ENCODE data around the gene SLC25A30.
"Not testable (repeated sequence)": the region's sequence is repeated elsewhere in the genome, so short reads cannot be mapped to it uniquely, and the experiment has no call there.

The SLC25A30 gene

GRCh38 chr13:45426056-45426841 lies 8.1 kb upstream of the SLC25A30 start:
- not testable (repeated sequence) for DNase-seq

DNA sequence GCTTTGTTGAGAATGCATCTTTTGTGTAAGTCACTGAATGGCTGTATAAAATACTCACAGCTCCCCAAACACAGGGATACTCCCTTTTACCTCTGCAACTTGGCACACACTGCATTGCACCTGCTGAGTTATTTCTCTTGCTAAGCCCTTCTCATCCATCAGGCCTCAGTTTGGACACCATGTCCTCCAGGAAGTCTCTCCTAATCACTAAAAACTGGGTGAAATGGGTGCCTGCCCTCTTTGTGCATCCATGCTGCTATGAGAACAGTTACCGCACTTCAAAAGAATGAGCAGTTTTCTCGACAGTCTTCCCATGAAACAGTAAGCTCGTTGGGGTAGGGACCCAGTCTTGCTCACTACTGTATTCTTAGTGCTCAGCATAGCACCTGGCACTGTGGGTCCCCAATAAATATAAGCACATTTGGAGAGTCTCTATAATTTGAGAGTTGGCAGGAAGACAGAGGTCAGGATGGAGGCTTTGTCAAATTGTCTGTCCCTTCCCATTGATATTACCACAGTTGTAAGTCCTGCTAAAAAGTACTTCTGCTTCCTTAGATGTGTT lies 4.6 kb upstream of the SLC25A30 start:
- no peak for DNase-seq

DNA sequence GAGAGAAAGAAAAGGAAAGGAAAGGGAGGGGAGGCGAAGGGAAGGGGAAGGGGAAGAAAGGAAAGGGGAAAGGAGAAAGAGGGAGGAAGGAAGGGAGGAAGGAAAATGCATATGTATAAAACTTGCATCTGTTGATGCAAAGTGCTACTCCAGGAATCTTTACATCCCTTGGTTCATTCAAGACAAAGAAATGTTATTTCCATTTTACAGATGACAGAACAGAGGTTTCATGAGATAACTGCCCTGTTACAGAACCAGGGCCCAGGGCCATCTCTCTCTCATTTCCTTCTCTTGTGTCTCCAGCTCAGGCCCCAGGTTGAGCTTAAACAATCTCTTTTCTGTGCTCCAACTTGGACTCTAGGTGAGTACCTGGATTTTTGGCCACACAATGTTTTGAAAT lies 1.8 kb upstream of the SLC25A30 start:
- no peak for DNase-seq

- DNase-seq, result not testable (repeated sequence)
Measured at GRCh38 chr13:45419389-45419788, 1.2 kb upstream of the SLC25A30 start.

DNA sequence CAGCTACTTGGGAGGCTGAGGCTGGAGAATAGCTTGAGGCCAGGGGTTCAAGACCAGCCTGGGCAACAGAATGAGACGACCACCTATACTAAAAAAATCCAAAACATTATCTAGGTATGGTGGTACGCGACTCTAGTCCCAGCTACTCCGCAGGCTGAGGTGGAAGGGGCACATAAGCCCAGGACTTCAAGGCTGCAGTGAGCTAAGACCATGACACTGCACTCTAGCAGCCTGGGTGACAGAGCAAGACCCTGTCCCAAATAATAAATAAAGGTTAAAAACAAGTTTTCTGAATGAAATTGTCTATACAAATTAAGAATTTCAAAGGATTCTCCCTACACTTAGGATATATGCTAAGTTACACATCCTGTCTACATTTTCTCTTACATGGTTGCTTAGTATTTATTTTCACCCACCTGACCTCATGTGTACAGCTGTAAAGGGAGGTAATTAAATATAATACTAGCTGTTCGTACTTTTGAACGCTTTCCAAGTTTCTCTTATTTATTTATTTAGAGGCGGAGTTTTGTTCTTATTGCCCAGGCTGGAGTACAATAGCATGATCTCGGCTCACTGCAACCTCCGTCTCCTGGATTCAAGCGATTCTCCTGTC lies 1.6 kb downstream of the SLC25A30 start:
- peak; percentile 22 for DNase-seq

DNA sequence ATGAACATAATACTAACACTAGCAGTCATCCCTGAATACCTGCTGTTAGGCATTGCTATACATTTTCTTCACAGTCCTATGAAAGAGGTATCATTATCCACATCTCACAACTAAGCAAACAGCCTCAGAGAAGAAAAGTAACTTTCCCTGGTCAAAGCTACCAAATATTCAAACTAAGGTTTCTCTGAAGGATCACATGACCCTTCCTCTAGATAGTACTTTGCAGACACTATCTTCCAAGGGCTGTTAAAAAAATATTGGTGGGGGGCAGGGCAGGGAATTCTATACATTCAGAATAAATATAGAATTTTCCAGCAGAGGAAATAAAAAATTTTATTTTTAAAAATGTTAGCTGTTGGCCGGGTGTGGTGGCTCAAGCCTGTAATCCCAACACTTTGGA lies 3.1 kb downstream of the SLC25A30 start:
- DNase-seq, result no peak

DNA sequence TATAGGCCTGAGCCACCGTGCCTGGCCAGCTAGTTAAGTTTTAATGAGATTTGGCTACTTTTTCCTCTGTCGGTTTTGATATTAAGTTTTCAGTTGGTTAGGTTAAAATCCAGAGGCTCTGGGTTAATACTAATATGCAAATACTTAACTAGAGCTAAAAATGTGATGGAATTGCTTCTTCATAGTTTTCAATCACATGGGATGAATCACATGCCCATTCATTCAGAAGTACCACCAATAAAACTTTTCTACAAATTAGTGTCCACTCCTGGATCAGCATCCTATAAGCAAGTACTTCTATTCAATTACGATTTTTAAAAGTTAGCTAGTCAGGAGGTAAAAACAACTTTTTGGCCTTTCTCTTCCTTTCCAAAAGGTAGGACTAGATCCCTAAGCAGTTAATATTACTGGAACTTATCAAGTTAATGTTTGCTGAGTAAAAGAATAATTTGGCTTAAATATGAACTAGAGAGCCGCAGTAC lies 4.3 kb downstream of the SLC25A30 start:
- DNase-seq, result no peak

GRCh38 chr13:45412274-45413049 lies 5.7 kb downstream of the SLC25A30 start:
- no peak for DNase-seq

GRCh38 chr13:45411631-45412030 lies 6.5 kb downstream of the SLC25A30 start:
- DNase-seq, result no peak

DNA sequence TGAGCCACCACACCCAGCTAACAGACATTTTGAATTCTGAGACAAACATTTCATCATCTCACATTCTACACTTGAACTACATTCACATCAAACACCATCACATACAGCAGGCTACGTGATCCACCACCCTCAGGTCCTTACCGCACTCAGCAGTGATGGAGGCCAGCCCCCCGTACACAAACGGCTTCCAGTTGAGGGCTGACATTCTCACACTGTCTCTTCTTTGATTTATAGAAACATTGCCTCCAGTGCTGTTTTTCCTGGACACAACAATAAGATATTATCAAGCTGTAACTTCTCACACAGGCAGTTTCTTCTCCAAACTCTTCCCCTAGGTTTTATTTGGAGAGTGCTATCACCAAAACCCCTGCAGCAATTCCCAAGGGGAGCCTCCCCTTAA lies 7.0 kb downstream of the SLC25A30 start:
- DNase-seq, result no peak

GRCh38 chr13:45410466-45410865 lies 7.7 kb downstream of the SLC25A30 start:
- no peak for DNase-seq

GRCh38 chr13:45410001-45410400 lies 8.2 kb downstream of the SLC25A30 start:
- no peak for DNase-seq

DNA sequence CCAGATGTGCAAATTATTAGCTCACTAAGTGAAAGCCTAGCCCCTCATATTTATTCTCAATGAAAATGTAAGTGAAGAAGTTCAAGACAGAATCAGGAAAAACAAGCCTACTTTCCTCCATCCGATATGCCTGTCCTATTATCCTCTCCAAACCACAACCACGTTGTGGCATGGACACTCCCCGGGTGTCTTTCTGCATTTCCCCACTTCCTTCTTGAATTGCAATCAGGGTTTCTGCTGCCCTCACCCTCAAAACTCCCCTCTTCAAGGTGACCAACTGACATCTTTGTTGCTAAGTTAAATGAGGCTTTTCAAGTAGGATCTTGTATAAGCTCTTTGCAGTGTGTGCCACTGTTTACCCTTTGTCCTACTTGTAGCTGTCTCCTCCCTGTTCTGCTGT lies 11.8 kb downstream of the SLC25A30 start:
- DNase-seq, result no peak

DNA sequence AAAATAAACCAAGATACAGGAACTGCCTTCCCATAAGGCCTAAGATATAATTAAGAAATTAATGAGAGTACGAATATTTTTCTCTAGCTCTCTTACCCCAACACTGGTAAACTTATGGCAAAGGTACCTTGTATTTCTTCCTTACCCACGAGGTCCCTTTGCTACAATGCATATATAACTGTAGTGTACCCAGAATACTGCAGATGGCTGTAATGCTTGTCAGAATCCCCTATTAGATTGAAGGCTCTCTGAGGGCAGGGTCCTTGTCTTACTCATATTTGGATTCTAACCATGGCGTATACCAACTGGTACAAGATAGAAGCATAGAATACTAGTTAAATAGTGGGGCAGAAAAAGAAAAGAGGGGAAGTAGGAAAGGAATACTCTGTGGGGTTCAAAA lies 15.1 kb downstream of the SLC25A30 start:
- no peak for DNase-seq

GRCh38 chr13:45402641-45403040 lies 15.5 kb downstream of the SLC25A30 start:
- no peak for DNase-seq

- DNase-seq, result no peak
Measured at GRCh38 chr13:45401314-45401713, 16.9 kb downstream of the SLC25A30 start.

DNA sequence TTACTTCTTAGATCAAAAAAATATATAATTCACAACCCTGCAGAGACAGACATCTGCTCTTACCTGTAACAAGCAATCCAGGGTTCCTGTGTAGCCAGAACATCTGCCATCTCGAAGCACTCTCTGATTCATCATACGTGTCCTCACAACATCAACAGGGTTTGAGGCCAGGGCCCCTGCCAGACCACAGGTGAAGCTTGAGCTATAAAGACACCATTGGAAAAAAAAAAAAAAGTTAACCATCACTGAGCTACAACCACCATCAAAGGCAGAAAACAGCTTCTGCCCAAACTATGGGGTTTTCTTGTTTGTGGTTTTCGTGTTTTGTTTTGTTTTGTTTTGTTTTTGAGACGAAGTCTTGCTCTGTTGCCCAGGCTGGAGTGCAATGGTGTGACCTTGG lies 19.3 kb downstream of the SLC25A30 start:
- no peak for DNase-seq

DNA sequence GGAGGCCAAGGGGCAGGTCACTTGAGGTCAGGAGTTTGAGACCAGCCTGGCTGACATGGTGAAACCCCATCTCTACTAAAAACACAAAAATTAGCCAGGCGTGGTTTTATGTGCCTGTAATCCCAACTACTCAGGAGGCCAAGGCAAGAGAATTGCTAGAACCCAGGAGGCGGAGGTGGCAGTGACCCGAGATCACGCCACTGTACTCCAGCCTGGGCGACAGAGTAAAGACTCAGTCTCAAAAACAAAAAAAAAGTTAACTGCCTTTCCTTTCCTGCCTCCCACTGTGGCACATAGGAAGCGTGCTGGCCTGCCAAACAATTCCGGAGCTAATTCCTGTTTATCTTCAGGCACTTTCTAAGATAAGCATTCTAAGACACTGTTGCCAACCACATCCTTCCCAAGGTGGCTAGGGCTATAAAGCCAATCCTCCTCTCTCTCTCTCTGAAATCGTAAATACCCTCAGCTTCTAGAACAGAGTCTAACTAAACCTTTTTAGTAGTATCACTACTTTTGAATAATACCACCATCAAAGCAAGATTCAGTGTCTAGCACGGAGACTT lies 21.6 kb downstream of the SLC25A30 start:
- no peak for DNase-seq

DNA sequence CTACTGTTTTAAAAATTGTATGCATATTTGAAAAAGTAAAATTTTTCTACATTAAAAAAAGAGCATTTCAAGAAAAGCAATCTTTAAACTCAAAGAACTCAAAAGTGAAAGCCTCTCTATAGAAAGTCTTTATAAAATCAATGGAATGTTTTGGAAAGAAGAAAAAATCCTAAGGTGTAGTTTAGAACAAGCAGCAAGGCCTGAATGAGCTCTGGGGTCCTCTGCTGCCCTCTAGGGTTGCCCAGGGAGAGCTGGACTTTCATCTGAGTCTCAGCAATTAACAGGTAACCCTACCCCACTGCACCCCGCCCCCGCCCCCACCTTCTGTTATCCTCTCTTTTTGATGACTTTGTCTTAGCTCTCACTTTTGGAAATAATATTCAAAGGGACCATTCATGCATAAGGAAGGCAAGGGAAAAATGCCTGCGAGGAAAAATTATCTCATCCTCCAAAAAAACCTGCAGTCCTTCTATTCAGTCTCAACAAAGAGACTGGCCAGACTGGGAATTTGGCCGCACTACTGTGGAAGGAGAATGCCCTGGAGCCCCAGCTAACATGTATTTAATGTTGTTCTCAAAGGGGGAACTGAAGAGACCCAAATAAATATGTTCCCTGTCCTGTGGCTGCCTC lies 24.1 kb downstream of the SLC25A30 start:
- no peak for DNase-seq

DNA sequence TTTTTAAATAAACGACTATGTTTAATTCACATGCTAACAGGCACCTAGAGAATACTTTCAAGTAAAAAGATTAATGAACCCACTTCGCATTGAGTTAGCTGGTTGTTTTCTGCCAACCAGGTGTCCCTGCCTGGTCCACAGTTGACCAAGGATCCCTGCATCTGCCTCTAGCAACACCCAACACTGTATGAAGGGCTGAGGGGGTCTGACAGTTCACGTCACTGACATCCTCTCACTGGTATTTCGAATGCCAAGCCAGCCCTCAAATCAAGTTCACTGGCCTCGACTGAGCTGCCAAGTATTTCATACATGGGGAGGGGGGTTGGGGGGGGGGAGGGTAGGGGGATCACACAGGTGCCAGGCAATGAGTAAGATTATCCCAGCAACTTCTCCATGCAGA lies 25.4 kb downstream of the SLC25A30 start:
- DNase-seq, result no peak

DNA sequence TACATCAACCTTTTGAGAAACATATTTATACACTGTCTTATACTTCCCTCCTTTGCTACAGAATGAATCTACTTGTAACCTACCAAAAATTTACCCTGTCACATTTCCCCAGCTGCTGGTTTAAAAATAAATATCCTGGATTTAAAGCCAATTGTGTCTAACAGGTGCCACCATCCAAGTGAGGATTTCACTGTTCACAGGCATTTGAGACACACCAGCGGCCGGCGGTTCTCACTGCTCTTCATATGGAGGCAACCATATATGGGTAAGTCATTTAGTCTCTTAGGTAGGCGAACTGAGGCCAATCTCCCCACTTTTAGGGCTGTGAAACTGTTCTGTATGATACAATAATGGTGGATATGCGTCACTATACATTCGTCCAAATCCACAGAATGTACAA lies 26.2 kb downstream of the SLC25A30 start:
- DNase-seq, result no peak

- not testable (repeated sequence) for DNase-seq
Measured at GRCh38 chr13:45391128-45391527, 27.0 kb downstream of the SLC25A30 start.

GRCh38 chr13:45390348-45390747 lies 27.8 kb downstream of the SLC25A30 start:
- DNase-seq, result not testable (repeated sequence)
